C4-2B (cell line): ENCODE data around the gene ADAMTS3.

ENCODE experiments used
- ZFX ChIP-seq: fragments of 450-650 bp; IDR thresholded peaks from 2 replicates; pipeline ENCODE4 v1.6.1; 2017
- TF ChIP-seq, protein P1 (sequence below): fragments of 450-650 bp; conservative IDR thresholded peaks from 2 replicates; pipeline ENCODE4 v1.5.1; 2017; ENCODE audit warnings: mild to moderate bottlenecking

- TF ChIP-seq, protein P1, sequence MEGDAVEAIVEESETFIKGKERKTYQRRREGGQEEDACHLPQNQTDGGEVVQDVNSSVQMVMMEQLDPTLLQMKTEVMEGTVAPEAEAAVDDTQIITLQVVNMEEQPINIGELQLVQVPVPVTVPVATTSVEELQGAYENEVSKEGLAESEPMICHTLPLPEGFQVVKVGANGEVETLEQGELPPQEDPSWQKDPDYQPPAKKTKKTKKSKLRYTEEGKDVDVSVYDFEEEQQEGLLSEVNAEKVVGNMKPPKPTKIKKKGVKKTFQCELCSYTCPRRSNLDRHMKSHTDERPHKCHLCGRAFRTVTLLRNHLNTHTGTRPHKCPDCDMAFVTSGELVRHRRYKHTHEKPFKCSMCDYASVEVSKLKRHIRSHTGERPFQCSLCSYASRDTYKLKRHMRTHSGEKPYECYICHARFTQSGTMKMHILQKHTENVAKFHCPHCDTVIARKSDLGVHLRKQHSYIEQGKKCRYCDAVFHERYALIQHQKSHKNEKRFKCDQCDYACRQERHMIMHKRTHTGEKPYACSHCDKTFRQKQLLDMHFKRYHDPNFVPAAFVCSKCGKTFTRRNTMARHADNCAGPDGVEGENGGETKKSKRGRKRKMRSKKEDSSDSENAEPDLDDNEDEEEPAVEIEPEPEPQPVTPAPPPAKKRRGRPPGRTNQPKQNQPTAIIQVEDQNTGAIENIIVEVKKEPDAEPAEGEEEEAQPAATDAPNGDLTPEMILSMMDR = no peak
- TF ChIP-seq ZFX = no peak
These were observed 8.2 kb upstream of the ADAMTS3 start for GRCh38 chr4:72577211-72577610.
